Ascending aorta (tissue), 2 donors: ENCODE measurements around the gene TSLP. TPM values are rescaled to one million over a fixed set of nuclear protein-coding genes. Genes with fewer than 3 reads are reported as not detected.

Experiments
- DNase-seq, 2 donors: peaks; one replicate each; pipeline ENCODE4 v3.0.0-alpha.2; 2019; ENCODE audit warnings: low spot score in 2 of 2
- H3K27ac ChIP-seq, 2 donors: fragments of 200-600 bp; sonication (generic); one replicate each; pipeline ENCODE4 v1.5.1; 2016 to 2017; ENCODE audit warnings: mild to moderate bottlenecking in 1 of 2
- H3K27me3 ChIP-seq: fragments of 200-600 bp; sonication (generic); one replicate; pipeline ENCODE4 v1.5.1; 2017
- H3K36me3 ChIP-seq, 2 donors: fragments of 200-600 bp; sonication (generic); one replicate each; pipeline ENCODE4 v1.5.1; 2016
- H3K4me1 ChIP-seq, 2 donors: fragments of 200-600 bp; sonication (generic); one replicate each; pipeline ENCODE4 v1.5.1; 2016 to 2017; ENCODE audit warnings: mild to moderate bottlenecking in 1 of 2
- H3K4me3 ChIP-seq, 2 donors: fragments of 200-600 bp; sonication (generic); one replicate each; pipeline ENCODE4 v1.5.1; 2016 to 2017; ENCODE audit warnings: mild to moderate bottlenecking in 1 of 2
- H3K9me3 ChIP-seq, 2 donors: fragments of 200-600 bp; sonication (generic); one replicate each; pipeline ENCODE4 v1.5.1; 2016
- intact Hi-C: fragments of 100-400 bp; cut with DNase I; formaldehyde crosslinking; loops from one replicate; pipeline ENCODE4 v1.15.1; 2023
- total RNA-seq: library from RNA; depleted of rRNA; stranded (reverse); fragments of >200 nt; gene quantifications from one replicate; pipeline ENCODE4 v1.1.0, GENCODE V29; 2016
- TF ChIP-seq, protein P1 (sequence below), 3 experiments: fragments of 200-600 bp in 2 of 3; fragments of 450-650 bp in 1 of 3; sonication (generic) in 2 of 3; IDR thresholded peaks; one replicate each; pipeline ENCODE4 v1.5.1; 2016 to 2019; ENCODE audit warnings: antibody characterized with exemption in 3 of 3, mild to moderate bottlenecking in 1 of 3, moderate library complexity in 1 of 3

Gene TSLP
- not detected for total RNA-seq

DNA sequence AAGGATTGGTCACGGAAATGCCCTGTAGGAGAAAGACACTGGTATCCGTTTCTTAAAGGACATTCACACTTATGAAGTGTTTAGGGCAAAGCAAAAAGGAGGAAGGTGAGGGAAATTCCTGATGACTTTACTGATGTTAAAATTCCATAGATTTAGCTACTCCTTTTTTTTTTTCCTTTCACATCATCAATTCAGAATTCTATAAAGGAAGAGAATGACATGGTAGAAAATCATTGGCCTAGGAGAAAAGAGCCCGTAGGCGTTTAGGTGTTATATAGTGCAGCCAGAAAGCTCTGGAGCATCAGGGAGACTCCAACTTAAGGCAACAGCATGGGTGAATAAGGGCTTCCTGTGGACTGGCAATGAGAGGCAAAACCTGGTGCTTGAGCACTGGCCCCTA lies at the start of gene TSLP:
Gene TSLP (plus strand): TSS at position 301 of the 400 bp plus-strand sequence. CDS start 178 bp downstream, outside the sequence.
- TF ChIP-seq, protein P1, sequence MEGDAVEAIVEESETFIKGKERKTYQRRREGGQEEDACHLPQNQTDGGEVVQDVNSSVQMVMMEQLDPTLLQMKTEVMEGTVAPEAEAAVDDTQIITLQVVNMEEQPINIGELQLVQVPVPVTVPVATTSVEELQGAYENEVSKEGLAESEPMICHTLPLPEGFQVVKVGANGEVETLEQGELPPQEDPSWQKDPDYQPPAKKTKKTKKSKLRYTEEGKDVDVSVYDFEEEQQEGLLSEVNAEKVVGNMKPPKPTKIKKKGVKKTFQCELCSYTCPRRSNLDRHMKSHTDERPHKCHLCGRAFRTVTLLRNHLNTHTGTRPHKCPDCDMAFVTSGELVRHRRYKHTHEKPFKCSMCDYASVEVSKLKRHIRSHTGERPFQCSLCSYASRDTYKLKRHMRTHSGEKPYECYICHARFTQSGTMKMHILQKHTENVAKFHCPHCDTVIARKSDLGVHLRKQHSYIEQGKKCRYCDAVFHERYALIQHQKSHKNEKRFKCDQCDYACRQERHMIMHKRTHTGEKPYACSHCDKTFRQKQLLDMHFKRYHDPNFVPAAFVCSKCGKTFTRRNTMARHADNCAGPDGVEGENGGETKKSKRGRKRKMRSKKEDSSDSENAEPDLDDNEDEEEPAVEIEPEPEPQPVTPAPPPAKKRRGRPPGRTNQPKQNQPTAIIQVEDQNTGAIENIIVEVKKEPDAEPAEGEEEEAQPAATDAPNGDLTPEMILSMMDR (IDR thresholded peaks at IDR 0.05): no peak
- Histone ChIP-seq H3K27ac (no peak within 1 kb of the TSS), H3K4me3 (peak within 1 kb of the TSS; percentile 43 to 83)

DNA sequence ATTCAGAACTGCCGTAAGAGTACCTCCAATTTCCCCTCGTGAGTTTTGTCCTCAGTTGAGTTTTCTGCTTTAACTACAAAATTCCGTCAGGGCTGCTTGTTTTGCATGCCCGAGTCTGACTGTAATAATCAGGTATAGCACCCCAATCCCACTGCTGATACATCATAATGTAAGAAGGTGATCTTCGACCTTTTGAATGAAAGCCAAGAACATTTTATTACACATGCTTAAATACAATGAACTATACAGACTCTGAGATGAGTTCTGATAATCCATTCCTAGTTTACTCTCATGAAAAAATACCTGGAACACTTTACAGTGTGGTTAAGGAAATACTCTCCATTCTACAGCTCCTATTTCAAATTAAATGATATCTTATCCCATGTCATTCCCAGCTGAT lies 49.2 kb upstream of the TSLP start:
- H3K27ac ChIP-seq: no peak overlapping the region
- no peaks in the 10 kb centered on the region for H3K36me3 ChIP-seq
- H3K4me3 ChIP-seq: no peak overlapping the region
- no peaks in the 10 kb centered on the region for H3K9me3 ChIP-seq
- no peaks in the 10 kb centered on the region for H3K27me3 ChIP-seq
- TF ChIP-seq, protein P1 (IDR thresholded peaks at IDR 0.05): no peak
- no peaks in the 10 kb centered on the region for H3K4me1 ChIP-seq
- intact Hi-C loops: no loop called here
- no peak for DNase-seq

More for the DNA sequence above, at the start of gene TSLP:
- no peaks in the 10 kb centered on the region for H3K36me3 ChIP-seq
- no peaks in the 10 kb centered on the region for H3K9me3 ChIP-seq
- no peaks in the 10 kb centered on the region for H3K27me3 ChIP-seq
- no peak for DNase-seq
- intact Hi-C loops: loop anchor here (5.0 kb wide), 1 partner anchor 154 kb away; no protein-coding TSS in a partner anchor
- peaks cover 3 to 6% of the 10 kb centered on the region in 2 donors for H3K4me1 ChIP-seq

DNA sequence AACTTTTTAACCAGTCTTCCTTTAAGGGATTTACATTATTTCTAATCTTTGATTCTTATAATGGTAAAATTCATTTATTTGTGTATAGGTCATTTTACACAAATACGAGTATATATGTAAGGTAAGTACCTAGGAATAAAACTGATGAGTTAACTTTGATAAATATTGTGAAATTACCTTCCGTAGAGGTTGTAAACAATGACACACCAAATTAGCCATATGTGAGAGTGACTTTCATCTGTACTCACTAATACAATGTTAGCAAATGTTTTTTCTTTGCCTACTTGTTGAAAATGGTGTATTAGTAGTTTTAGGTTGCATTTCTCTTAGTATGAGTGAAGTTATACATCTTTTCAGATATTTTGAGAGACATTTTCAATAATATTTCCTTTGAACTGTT lies 42.6 kb upstream of the TSLP start:
- intact Hi-C loops: no loop called here
- no peak for DNase-seq
- Histone ChIP-seq H3K27me3 (no peaks in the 10 kb centered on the region), H3K4me1 (no peaks in the 10 kb centered on the region), H3K4me3 (no peak overlapping the region), H3K27ac (no peak overlapping the region), H3K9me3 (no peaks in the 10 kb centered on the region), H3K36me3 (no peaks in the 10 kb centered on the region)
- TF ChIP-seq, protein P1 (IDR thresholded peaks at IDR 0.05): no peak

DNA sequence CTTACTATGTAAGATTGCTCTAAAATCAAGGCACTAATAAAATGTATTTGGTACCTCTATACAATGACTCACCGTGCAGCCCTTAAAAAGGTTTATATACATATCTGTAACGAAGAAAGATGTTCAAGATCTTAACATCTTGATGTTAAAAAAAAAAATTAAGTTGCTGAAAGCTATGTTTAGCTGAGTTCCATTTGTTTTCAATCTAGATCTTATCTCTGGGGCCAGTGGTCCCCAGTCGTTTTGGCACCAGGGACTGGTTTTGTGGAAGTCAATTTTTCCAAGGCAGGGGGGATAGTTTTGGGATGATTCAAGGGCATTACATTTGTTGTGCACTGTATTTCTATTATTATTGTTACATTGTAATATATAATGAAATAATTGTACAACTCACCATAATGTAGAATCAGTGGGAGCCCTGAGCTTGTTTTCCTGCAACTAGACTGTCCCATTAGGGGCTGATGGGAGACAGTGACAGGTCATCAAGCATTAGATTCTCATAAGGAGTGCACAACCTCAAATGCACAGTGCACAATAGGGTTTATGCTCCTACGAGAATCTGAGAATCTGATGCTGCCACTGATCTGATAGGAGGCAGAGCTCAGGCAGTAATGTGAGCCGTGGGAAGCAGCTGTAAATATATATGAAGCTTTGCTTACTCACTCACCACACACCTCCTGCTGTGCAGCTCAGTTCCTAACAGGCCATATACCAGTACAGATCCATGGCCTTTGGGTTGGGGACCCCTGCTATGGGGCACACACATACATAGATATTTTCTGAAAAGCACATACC lies 27.6 kb upstream of the TSLP start:
- TF ChIP-seq, protein P1 (IDR thresholded peaks at IDR 0.05): no peak
- intact Hi-C loops: no loop called here
- no peak for DNase-seq

DNA sequence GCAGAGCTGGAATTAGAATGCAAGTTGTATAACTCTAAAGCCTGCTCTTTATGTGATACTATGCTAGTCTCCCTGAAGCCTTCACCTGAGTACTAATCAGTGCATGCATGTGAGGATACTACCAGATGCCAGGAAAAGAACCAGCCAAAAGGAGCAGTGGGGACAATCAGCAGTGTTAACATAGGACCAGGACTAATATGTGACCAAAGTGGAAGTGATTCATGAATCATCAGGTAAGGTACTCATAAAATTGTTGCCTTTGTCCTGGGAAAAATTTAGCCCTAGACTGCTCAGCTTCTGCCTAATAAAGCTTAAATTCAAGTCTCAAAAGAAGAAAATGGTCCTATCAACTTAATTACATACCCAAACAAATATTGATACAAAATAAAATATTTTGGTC lies 13.4 kb upstream of the TSLP start:
- Histone ChIP-seq H3K27ac (no peak overlapping the region), H3K4me3 (no peak overlapping the region), H3K36me3 (no peaks in the 10 kb centered on the region), H3K9me3 (no peaks in the 10 kb centered on the region), H3K27me3 (no peaks in the 10 kb centered on the region), H3K4me1 (no peaks in the 10 kb centered on the region)
- intact Hi-C loops: no loop called here
- TF ChIP-seq, protein P1 (IDR thresholded peaks at IDR 0.05): no peak
- DNase-seq: no peak

More for the DNA sequence above, 27.6 kb upstream of the TSLP start:
- H3K36me3 ChIP-seq: no peaks in the 10 kb centered on the region
- H3K27ac ChIP-seq: no peak overlapping the region
- H3K27me3 ChIP-seq: no peaks in the 10 kb centered on the region
- no peaks in the 10 kb centered on the region for H3K9me3 ChIP-seq
- H3K4me3 ChIP-seq: no peak overlapping the region
- H3K4me1 ChIP-seq: no peaks in the 10 kb centered on the region
